GM12874 (cell line): ENCODE data around the gene IQSEC1.
A peak's percentile ranks its signal among the peaks of the same experiment; 100 is the strongest.

Source experiments
- TF ChIP-seq, protein P1 (sequence below): IDR thresholded peaks from 2 replicates; pipeline ENCODE4 v1.5.1; 2011; ENCODE audit warnings: low read depth, mild to moderate bottlenecking, control low read depth, low read length, moderate library complexity; ENCODE audit not compliant: insufficient read depth

Gene IQSEC1

GRCh38 chr3:12896063-12896985, 176.9 kb downstream of the IQSEC1 start:
- TF ChIP-seq, protein P1, sequence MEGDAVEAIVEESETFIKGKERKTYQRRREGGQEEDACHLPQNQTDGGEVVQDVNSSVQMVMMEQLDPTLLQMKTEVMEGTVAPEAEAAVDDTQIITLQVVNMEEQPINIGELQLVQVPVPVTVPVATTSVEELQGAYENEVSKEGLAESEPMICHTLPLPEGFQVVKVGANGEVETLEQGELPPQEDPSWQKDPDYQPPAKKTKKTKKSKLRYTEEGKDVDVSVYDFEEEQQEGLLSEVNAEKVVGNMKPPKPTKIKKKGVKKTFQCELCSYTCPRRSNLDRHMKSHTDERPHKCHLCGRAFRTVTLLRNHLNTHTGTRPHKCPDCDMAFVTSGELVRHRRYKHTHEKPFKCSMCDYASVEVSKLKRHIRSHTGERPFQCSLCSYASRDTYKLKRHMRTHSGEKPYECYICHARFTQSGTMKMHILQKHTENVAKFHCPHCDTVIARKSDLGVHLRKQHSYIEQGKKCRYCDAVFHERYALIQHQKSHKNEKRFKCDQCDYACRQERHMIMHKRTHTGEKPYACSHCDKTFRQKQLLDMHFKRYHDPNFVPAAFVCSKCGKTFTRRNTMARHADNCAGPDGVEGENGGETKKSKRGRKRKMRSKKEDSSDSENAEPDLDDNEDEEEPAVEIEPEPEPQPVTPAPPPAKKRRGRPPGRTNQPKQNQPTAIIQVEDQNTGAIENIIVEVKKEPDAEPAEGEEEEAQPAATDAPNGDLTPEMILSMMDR, result no peak

GRCh38 chr3:12895391-12896062, 177.7 kb downstream of the IQSEC1 start:
- TF ChIP-seq, protein P1, result no peak

DNA sequence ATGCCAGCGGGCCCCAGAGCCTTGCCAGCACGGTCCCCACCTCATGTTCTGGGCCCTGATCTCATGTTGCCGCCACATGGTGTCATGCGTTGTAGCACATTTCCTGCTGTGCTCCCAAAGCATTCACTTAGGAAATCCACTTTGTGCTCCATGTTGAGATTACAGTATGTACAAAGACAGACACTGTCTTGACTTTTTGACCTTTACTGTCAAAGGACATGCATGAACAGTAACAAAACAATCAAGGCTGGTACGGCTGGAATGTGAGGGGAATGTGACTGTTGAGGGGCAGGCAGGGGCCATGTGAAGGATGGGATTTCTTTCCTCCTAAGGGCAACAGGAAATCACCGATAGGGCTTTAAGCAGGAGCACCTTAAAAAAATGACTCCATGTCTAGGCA, 178.6 kb downstream of the IQSEC1 start:
- TF ChIP-seq, protein P1, result no peak

DNA sequence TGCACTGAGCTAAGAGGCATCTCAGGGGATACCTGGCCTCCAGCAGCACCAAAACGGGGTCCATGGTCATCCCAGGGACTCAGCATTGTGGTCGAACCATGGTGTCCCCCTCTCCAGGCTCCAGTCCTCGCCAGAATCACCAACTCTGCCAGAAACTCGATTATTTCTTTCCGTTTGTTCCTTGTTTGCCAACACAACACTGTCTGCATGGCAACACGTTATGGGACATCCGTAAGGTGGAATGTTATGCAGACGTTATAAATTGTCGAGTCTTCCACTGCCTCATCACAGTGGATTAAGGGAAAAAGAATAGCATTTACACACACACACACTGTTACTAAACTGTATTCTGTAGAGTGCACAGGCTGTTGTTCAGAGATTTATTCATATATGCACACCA, 179.4 kb downstream of the IQSEC1 start:
- TF ChIP-seq, protein P1, result no peak

DNA sequence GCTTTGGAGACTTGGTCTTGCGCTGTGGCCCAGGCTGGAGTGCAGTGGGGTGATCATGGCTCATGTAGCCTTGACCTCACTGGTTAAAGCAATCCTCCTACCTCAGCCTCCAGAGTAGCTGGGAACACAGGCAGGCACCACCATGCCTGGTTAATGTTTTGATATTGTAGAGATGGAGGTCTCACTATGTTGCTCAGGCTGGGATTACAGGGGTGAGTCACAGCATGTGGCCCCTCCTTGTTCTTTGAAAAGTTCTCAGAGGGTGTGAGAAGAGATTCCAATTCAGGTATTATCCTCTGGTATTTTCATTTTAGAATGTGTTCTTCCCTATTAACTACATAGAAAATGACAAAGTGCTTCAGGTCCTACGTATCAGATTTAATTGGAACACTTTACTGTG, 180.0 kb downstream of the IQSEC1 start:
- TF ChIP-seq, protein P1, result no peak

- TF ChIP-seq, protein P1, result no peak
Observed at GRCh38 chr3:12892840-12893189, 180.4 kb downstream of the IQSEC1 start.

DNA sequence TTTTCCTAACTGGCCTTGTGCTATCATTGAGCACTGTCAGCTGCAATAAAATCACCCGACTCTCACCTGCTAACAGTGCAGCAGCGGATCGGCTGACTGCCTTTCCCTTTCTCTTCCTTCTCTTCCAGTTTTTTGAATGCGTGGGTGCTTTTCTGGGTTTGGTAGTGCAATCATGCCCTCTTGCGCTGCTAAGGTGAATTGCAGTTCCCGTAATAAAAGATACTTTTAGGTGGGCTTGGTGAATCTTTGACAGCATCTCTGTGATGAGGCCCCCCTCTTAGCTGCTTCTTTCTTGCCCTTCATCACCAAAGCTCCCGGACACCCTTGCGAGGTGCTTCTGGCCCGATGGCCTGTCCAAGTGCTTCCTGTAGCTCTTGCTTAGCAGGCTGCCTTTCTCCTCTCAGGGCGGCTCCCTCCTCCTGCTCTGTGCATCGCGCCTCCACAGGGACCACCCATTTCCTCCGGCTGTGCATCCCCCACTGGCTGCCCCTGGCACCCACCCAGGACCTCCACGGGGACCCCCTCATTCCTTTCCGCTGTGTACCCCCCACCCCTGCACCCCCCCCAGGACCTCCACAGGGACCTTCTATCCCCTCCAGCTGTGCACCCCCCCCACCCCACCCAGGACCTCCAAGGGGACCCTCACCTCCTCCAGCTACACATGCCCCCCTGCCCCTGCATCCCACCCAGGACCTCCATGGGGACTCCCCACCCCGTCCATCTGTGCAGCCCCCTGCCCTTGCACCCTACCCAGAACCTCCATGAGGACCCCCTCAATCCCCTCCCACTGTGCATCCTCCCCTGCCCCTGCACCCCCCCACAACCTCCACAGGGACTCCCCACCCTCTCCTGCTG, 181.0 kb downstream of the IQSEC1 start:
- TF ChIP-seq, protein P1, result peak; percentile 87
